Mucosa of rectum (tissue), 2 donors: Measurements from ENCODE around the gene CHID1.

Source experiments
- H3K27ac ChIP-seq, 2 donors: one replicate each; pipeline ENCODE4 v1.7.0; 2013; ENCODE audit warnings: inconsistent platforms in 2 of 2, low read depth in 2 of 2, low read length in 2 of 2
- H3K27me3 ChIP-seq, 2 donors: one replicate each; pipeline ENCODE4 v1.7.0; 2013; ENCODE audit warnings: low read length in 2 of 2; ENCODE audit not compliant: control insufficient read depth in 2 of 2, insufficient read depth in 2 of 2
- H3K36me3 ChIP-seq, 2 donors: one replicate each; pipeline ENCODE4 v1.7.0; 2013; ENCODE audit warnings: low read length in 2 of 2; ENCODE audit not compliant: control insufficient read depth in 2 of 2, insufficient read depth in 2 of 2
- H3K4me1 ChIP-seq, 2 donors: one replicate each; pipeline ENCODE4 v1.7.0; 2013; ENCODE audit warnings: low read length in 2 of 2, mild to moderate bottlenecking in 1 of 2; ENCODE audit not compliant: control insufficient read depth in 2 of 2, insufficient read depth in 2 of 2
- H3K4me3 ChIP-seq, 2 donors: one replicate each; pipeline ENCODE4 v1.7.0; 2013; ENCODE audit warnings: low read length in 2 of 2
- H3K9ac ChIP-seq, 2 donors: one replicate each; pipeline ENCODE4 v1.7.0; 2013; ENCODE audit warnings: low read length in 2 of 2, low read depth in 1 of 2, mild to moderate bottlenecking in 1 of 2
- H3K9me3 ChIP-seq, 2 donors: one replicate each; pipeline ENCODE4 v1.7.0; 2013; ENCODE audit warnings: low read length in 2 of 2; ENCODE audit not compliant: control insufficient read depth in 2 of 2
- donor health status: healthy.
- donor health status: Normal muscosa, but diverticular disease.

CHID1 gene

DNA sequence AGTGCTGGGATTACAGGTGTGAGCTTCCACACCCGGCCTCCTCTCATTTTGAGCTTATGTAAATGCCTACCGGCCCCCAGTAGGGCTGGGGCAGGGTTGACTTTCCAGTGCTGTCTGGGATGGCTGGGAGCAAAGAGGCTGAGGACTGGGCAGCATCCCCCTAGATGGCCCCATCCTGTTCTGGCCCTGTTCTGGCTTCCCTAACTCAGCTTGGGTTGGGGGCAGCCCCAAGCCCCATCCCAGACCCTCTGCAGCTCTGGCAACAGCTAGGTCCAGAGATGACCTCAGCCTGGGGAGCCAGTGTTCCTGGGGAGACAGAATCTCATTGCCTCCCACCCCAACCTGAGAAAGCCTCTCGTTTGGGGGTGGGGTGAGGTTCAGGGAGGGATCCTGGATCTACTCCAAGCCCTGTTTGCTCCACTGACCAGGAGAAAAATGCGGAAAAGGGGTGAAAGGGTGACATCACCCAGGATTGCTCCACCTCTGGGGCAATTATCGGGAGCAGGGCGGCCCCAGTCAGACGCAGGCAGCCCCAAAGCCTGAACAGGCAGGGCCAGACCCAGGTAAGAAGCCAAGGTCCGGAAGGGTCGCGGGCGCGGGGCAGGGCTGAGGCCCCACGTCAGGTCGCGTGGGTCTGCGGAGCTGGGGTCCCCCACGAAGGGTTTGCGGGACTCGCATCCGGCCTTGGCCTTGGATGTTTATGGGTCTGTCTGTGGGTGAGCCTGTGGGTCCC is 92.0 kb downstream of the CHID1 start, which contains the start of gene PNPLA2:
Gene PNPLA2, plus strand, starts transcription at position 519 of the 733 bp plus-strand sequence. CDS start 805 bp downstream, outside the sequence.
- peak within 1 kb of the TSS; percentile 85 to 95 for H3K9ac ChIP-seq
- peak within 1 kb of the TSS; percentile 78 to 82 for H3K4me3 ChIP-seq
- peaks cover 27 to 28% of the 10 kb centered on the region in 2 donors for H3K4me1 ChIP-seq
- peaks cover 9 to 18% of the 10 kb centered on the region in 2 donors for H3K36me3 ChIP-seq
- no peaks in the 10 kb centered on the region for H3K9me3 ChIP-seq
- peak within 1 kb of the TSS; percentile 96 to 98 for H3K27ac ChIP-seq
- no peaks in the 10 kb centered on the region for H3K27me3 ChIP-seq
